Measurements from ENCODE around the gene SGIP1.
"Not testable (repeated sequence)": the region's sequence is repeated elsewhere in the genome, so short reads cannot be mapped to it uniquely, and the experiment has no call there.

Gene SGIP1

GRCh38 chr1:66777831-66778230, 243.9 kb downstream of the SGIP1 start:
- DNase-seq, result no peak

- no peak for DNase-seq
Measured at GRCh38 chr1:66778266-66778665, 244.3 kb downstream of the SGIP1 start.

DNA sequence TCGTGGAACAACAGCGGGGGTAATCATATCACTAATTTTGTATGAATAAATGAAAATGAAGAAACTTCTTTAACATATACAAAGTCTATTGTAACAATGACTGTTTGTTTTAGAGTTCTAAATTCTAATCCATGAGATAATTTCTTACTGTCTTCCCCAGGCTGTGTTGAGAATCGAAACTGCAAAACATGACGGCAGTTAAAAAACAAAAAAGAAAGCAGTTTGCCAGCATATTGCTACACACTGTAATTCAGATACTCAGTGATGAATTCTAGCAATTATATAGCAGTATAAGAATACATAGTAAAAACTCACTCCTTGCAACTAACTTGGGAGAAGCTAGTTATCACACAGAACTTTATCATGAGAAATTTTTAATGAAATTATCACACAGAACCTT, 245.0 kb downstream of the SGIP1 start:
- DNase-seq, result no peak

DNA sequence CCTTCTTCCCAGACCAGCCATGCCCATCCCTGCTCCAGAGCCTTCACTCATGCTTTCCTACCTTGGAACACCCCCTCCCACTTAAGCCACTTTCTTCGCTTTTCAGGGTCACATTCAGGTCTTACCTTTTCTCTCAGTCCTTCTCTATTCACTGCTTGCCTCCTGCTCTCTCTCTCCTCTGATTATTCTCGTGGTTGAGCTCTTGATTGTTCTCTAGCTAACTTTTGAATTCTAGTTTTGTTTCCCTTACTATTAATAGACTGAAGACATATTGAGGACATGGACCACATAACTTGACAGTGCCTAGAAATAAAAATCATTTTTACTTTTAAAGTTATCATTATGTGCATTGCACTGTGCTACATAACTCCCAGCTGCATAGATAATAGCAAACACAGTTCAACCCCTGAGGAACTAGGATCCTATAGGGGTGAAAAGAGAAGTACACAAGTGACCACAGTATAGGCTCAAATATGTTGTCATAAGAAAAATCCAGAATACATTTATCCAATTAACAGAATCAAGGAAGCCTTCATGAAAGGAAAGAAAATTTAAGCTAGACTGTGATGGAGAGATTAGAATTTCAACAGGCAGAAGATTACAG, 245.6 kb downstream of the SGIP1 start:
- no peak for DNase-seq

- DNase-seq, result not testable (repeated sequence)
Measured at GRCh38 chr1:66785800-66786199, 251.8 kb downstream of the SGIP1 start.

GRCh38 chr1:66787641-66788040, 253.7 kb downstream of the SGIP1 start:
- no peak for DNase-seq

DNA sequence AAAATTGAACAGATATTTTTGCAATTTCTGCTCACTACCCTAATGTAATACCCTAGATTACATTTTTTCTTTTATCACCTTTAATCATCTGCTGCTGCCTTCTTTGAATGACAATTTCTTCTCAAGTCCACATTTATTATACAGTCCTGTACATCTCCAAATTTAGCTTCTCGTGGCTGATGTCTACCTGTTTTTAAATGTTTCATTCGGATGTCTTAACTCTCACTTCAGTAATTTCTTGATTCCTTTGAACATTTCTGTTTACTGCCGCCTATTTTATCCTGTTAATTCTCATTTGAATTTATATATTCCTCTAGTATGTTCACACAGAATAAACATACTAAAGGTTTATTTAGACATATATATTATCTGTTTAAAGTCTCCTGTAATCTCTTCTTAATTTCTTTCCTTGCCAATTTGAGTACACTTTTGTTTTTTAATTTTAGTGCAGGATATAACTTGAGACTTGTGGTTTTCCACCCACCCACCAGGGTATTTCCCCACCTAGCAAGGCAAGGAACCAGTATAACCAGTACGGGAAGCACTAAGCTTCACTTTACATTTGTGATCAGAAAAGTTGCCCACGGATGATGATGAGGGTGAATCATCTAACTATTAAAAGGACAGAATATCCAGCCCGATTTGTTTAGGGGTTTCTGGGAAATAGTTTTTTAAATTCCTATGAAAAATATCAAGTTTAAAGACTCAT, 254.4 kb downstream of the SGIP1 start:
- DNase-seq, result peak; percentile 51

GRCh38 chr1:66791621-66792610, 258.0 kb downstream of the SGIP1 start:
- no peak for DNase-seq

GRCh38 chr1:66795839-66796238, 261.9 kb downstream of the SGIP1 start:
- not testable (repeated sequence) for DNase-seq
